GM19035 (cell line): Measurements from ENCODE around the gene CACNA1G.

Experiments
- ATAC-seq: cut with Tn5 transposase; IDR thresholded peaks from one replicate; pipeline ENCODE4 v1.9.1; 2021; ENCODE audit not compliant: unreplicated experiment

Gene CACNA1G

DNA sequence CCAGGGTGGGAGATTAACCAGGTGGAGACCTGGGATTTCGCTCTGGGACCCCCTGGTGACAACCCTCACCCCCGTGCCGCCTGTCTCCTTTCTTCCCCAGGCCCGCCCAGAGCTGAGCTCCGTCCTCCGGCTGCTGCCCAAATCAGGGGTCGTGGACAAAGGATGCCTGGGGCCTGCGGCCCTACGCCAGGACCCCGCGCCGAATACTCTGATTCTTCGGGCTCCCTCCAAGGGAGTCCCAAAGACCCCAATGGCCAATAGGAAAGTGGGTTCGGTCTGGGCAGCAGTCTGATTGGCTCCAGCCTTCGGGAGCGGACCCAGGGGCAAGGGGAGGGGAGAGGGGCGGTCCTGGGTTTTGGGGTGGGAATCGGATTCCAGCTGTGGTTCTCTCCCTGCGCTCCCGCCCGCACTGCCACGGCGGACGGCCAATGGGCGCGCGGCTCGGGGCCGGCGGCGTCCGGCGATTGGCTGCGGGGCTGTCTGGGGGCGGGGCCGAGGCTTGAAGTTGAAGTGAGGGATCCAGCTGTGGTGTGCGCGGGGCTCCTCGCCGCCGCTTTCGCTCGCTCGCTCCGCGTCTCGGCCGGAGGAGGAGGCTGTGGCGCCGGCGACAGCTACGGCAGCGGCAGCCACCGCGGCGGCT lies at the start of gene CACNA1G:
Gene CACNA1G, plus strand, starts transcription at position 531 of the 640 bp plus-strand sequence. CDS start 745 bp downstream, outside the sequence.
- ATAC-seq: peak; percentile 94

DNA sequence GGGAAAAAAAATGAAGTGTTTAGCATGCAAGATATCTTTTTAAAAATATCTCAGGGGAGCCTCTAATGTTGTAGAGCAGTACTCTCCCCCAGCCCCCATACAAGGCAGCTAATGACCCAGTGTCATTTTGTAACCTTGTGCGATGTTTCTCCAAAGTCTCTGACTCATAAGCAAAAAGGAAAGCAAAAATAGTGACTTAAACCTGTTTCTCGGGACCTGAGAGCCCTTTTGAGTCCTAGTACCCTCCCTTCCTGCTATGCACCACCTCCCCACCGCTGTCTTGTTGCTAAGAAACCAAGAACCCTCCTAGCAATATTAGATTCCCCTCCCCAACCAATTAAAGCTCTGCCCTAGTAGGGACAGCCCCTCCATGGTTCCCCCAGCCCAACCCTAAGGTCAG lies 49.5 kb upstream of the CACNA1G start:
- ATAC-seq: peak; percentile 72

GRCh38 chr17:50513495-50513894 lies 47.0 kb upstream of the CACNA1G start:
- ATAC-seq: no peak

- ATAC-seq: no peak
These were observed 46.1 kb upstream of the CACNA1G start for GRCh38 chr17:50514388-50514787.

DNA sequence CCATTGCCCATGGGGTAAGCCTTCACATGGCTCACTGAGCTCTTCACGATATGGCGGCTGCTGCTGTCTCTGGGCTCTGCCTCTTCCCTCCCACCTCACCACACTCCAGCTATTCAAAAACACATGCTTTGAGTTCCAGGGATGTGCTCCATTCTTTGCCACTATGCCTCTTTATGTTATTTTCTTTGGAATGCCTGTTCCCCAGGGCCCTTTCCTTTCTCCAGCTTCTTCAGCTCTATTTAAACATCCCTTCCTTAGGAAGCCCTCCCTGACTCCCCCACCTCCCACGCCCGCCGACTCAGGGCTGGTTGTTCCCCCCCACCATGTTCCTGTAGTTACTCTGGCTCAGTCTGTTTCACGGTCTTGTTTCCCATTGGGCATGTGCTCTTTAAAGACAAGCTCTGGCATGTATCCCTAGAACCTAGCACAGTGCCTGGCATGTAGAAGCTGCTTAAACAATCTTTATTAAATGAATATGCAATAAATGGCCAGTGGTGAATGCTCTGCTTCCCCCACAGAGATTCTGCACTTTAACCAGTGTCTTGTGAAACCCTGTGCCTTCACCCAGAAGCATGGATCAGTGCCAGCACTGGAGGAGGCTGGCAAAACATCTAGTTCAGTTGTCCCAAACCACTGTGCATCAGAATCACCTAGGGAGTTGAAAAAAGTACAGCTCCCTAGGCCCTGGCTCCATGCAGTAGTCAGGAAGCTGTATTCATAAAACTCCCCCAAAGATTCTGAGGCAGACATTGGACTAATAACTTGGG lies 45.4 kb upstream of the CACNA1G start:
- no peak for ATAC-seq

- ATAC-seq: no peak
These were observed 43.5 kb upstream of the CACNA1G start for GRCh38 chr17:50517011-50517410.

DNA sequence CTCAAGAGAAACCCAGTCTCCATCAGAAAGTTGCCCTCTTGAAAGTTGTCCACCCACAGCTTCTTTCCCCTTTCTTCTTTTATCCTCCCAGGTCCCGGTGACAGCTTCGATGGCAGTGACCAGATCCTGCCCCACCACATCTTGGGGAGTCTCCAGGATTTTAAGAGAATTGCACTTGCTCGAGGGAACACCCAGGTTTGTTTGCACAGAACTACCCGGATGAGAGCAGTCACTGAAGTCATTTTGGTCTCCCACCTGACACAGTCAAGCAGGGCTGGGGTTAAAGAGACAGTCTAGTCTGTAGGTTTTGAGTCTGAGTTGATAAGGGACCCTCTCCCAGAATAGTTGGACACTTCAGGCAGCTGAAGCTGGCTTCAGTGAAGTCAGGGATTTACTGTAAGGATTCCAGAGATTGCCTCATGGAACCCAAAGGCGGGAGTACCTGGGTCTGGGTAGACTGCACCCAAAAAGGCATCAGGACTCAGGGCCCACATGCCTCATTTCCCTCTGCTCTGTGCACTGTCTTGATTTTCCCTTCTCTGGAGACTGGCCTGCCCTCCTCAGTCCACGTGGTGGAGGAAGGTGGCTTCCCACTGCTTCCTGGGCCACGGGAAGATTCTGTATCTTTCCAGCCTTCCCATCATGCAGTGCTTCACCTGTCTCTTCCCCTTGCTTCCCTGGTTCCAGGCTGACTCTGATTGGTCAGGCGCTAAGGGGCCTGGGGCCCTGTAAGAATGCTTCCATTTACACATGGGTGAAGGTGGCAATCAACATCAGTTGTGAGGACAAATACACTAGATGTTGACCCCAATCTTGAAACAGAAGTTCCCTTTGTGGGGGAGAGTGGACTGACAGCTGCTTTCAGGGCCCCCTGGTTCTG lies 42.8 kb upstream of the CACNA1G start:
- ATAC-seq: no peak

DNA sequence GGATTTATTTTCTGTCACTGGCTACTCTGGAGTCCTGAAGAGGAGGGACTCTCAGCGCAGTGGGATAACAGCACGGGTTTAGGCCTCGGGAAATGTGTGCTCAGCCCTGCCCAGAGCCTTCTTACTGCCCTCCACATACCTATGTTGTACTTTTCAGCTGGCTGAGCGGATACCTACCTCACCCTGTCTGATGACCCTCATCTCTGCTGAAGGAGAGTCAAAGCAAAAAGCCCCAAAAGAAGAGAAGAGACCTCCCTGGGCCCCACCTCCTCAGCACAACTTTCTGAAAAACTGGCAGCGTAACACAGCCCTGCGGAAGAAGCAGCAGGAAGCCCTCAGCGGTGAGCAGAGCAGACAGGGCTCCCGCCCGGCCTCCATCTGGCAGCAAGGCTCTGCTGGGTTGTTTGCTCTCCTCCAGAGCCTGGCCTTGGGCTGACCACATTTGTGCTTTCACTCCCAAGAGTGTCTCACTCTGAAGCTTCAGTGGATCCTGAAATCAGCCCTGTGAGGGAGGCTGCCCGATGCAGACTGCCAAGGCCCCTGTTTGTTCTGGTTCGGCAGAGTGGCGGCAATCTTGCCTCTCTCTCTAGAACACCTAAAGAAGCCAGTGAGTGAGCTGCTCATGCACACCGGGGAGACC lies 42.0 kb upstream of the CACNA1G start:
- ATAC-seq: no peak

- no peak for ATAC-seq
These were observed 41.2 kb upstream of the CACNA1G start for GRCh38 chr17:50519141-50519834.

DNA sequence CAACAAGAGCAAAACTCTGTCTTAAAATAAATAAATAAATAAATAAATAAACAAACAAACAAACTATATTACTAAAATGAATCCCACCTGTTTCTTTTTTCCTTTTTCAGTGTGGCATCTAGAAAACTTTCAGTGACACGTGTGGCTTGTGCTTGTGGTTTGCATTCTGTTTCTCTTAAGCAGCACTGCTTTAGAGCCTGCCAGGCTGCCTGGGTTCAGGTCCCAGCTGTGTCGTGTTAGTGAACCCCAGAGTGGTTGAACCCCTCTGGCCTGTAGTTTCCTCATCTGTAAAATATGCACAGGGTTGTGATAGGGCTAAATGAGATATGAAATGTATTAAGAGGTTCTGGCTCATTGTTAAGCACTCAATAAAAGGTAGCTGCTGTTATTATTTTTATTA lies 40.0 kb upstream of the CACNA1G start:
- no peak for ATAC-seq

DNA sequence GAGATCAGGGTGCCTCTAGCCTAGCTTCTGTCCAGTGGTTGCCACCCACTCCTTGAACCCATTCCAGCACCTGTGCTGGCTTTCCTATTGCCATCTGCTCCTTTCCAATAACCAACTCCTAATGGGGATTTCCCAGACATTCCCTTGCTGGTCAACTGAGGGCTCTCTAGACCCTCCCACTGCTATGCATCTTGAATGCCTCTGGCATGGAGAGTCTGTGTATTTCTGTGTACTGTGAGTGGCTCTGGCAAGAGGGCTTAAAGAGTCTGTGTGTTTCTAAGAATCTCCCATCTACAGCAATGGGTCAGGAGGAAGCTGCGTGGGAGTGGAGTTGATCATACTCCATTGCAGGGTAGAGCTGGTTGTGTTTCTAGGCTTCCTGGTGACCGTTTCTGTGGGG lies 39.0 kb upstream of the CACNA1G start:
- ATAC-seq: no peak

DNA sequence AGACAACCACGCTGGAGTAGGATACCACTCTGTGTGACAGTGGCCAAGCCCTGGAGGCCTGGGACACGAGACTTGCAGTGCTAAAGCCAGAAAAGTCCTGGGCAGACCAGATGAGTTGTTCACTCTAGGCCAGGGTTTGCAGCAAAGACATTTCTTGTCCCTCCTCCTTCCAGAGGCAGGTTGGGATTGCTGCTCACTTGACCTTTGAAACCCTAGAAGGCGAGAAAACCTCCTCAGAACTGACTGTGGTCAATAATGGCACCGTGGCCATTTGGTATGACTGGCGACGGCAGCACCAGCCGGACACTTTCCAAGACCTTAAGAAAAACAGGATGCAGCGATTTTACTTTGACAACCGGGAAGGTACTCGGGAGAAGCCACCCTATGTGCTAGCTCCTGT lies 37.7 kb upstream of the CACNA1G start:
- ATAC-seq: no peak

DNA sequence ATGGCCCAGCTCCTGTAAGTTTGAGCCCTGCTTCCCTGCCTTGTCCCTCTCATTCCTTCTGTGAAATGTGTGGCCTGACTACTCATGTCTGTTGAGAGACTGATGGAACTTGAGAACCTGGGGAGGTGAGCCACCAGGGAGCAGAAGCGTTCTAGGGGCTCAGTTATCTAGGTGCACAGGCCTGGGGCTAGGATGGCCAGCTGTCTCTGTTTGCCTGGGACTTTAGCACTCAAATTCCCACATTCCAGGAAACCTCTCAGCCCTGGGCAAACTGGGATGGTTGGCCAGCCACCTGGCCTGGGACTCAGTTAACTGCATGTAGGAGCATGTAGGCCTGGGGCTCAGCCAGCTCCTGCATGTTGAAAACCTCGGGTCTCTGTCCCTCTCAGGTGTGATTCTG lies 37.3 kb upstream of the CACNA1G start:
- no peak for ATAC-seq

DNA sequence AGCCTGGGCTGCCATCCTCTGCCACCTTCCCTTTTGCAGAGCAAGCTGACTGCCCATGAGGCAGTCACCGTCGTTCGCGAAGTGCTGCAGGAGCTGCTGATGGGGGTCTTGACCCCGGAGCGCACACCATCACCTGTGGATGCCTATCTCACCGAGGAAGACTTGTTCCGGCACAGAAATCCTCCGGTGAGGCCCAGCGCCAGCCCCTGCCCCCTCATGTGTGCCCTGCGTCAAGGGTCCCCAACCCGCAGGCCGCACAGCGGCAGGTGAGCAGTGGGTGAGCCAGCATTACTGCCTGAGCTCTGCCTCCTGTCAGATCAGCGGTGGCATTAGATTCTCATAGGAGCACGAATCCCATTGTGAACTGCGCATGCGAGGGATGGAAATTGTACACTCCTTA lies 35.7 kb upstream of the CACNA1G start:
- no peak for ATAC-seq

- no peak for ATAC-seq
These were observed 33.3 kb upstream of the CACNA1G start for GRCh38 chr17:50527155-50527762.

DNA sequence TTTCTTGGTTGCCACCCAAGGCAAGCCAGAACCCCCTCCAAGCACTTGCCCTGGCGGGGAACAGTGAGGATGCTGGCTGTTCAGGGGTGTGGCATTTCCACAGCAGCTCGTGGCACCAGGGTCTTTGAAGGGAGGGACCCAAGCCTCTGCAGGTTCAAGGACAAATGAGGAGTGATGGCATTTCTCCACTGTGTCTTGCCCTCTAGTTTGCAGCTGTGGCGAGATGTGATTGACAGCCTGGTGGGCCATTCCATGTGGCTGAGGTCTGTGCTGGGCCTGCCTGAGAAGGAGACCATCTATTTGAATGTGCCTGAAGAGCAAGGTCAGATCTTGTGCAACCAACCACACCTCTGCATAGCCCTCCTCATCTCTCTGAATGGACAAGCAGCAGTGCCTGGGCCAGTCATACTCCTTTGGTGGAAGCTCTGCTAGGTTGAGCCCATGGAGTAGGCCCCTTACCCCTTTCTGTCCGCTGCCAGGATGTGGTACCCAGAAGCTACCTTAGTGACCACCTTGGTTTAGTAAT lies 32.5 kb upstream of the CACNA1G start:
- no peak for ATAC-seq

- no peak for ATAC-seq
These were observed 30.7 kb upstream of the CACNA1G start for GRCh38 chr17:50529849-50530248.

DNA sequence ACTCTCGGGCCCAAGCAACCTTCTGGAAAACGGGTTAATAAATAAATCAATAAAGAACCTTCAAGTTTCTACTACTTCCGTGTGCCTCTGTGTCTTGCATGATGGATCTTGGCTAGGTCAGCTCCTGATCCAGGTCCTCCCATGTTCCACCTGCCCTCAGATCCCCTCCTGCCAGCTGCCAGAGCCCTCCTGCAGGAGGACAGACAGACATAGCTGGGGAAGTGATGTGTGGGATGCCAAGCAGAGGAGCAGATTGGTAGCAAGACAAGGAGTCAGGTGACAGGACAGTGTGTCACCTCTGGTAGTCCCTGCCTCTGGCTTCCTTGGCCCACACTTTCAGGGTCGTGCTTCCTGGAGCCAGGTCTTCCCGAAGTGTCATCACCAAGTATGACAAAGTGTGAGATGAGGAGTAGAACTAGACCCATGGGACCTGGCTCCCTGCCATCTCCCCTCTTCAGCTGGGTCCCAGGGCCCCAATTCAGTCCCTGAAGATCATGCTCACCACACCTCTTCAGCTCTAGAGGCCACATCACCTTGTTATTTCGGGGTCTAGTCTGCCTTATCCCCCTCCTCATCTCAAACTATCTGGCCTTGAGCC lies 29.0 kb upstream of the CACNA1G start:
- ATAC-seq: no peak

DNA sequence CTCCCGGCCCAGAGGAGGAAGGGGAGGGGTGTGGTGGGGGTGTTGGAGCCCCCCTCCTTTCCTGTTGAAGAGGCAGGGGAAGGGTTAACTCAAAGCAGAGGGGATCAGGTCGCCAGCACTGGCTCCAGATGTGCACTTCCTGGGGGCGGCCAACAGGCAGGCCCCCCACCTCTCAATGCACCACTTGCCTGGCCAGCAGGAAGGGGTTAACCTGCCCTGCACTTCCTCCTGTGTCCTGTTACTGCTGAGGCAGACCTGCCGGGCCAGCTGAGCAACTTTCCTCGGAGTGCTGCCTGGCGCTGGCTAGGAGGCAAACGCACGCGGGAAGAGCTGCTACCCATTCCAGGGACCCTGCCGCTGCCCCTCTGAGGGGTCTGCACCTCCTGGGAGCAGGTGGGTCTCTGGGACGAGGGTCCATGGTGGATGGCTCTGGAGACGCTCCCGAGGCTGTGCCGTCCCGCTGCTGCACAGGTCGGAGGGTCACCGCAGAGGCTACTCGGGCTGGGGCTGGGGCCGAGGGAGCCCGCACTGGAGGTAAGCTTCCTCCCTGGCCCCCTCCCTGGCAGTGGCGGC lies 28.0 kb upstream of the CACNA1G start, which contains the start of gene EPN3:
Gene EPN3, plus strand, starts transcription at position 284 of the 573 bp plus-strand sequence. CDS start 3,822 bp downstream, outside the sequence.
- no peak for ATAC-seq
